ENCODE results near the gene FAM50B.

DNA sequence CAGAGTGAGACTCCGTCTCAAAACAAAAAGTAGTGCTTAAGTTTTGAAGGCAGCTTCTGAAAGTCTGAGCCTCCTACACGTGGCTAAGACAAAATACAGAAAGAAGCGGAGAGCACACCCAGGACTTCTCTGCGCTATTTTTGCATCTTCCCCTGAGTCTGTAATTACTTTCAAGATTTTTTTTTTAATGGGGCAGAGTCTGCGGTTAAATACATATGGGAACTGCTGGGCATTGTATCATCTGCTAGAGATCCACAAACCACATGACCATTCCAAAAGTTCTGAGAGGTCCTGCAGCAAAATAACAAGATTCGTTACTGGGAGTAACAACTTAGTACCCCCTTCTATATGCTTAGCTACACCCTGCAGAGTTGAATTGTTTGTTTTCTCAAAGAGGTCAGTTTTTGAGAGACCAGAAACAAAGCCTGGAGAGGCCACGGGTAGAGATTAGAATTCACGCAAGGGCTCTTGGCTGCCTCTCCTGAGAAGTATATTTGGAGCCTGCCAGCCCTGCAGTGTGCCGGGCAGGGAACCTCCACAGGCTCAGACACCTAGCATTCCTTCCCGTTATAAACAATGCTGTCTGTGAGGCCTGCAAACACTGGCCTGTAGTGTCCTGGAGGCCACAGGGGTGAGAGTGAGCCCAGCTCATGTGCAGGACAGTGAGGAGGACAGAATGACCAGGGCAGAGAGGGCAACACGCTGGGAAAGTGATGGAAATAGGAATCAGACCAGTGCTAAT is 48.2 kb upstream of the FAM50B start:
- TF ChIP-seq ZNF837 (tag by site-specific recombination; IDR thresholded peaks at IDR 0.05) (no peak), ZNF777 (tag by site-specific recombination; IDR thresholded peaks at IDR 0.05; ENCODE audit: borderline replicate concordance) (no peak), YY1 (tag by site-specific recombination; IDR thresholded peaks at IDR 0.05) (no peak), TCF7L2 (IDR thresholded peaks at IDR 0.05; ENCODE audit: borderline replicate concordance, low read depth, low read length) (no peak), MEIS1 (CRISPR knock-in tag; IDR thresholded peaks at IDR 0.05; ENCODE audit: borderline replicate concordance) (no peak), REPIN1 (tag by site-specific recombination; IDR thresholded peaks at IDR 0.05; ENCODE audit: low read depth) (no peak), ZNF747 (tag by site-specific recombination; IDR thresholded peaks at IDR 0.05) (no peak), ZNF302 (tag by site-specific recombination; IDR thresholded peaks at IDR 0.05; ENCODE audit: low read depth) (no peak)
- TF ChIP-seq, protein P1, sequence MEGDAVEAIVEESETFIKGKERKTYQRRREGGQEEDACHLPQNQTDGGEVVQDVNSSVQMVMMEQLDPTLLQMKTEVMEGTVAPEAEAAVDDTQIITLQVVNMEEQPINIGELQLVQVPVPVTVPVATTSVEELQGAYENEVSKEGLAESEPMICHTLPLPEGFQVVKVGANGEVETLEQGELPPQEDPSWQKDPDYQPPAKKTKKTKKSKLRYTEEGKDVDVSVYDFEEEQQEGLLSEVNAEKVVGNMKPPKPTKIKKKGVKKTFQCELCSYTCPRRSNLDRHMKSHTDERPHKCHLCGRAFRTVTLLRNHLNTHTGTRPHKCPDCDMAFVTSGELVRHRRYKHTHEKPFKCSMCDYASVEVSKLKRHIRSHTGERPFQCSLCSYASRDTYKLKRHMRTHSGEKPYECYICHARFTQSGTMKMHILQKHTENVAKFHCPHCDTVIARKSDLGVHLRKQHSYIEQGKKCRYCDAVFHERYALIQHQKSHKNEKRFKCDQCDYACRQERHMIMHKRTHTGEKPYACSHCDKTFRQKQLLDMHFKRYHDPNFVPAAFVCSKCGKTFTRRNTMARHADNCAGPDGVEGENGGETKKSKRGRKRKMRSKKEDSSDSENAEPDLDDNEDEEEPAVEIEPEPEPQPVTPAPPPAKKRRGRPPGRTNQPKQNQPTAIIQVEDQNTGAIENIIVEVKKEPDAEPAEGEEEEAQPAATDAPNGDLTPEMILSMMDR (tag by site-specific recombination; IDR thresholded peaks at IDR 0.05), result no peak
- TF ChIP-seq, protein P2, sequence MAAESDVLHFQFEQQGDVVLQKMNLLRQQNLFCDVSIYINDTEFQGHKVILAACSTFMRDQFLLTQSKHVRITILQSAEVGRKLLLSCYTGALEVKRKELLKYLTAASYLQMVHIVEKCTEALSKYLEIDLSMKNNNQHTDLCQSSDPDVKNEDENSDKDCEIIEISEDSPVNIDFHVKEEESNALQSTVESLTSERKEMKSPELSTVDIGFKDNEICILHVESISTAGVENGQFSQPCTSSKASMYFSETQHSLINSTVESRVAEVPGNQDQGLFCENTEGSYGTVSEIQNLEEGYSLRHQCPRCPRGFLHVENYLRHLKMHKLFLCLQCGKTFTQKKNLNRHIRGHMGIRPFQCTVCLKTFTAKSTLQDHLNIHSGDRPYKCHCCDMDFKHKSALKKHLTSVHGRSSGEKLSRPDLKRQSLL (tag by site-specific recombination; IDR thresholded peaks at IDR 0.05), result no peak
- TF ChIP-seq, protein P3, sequence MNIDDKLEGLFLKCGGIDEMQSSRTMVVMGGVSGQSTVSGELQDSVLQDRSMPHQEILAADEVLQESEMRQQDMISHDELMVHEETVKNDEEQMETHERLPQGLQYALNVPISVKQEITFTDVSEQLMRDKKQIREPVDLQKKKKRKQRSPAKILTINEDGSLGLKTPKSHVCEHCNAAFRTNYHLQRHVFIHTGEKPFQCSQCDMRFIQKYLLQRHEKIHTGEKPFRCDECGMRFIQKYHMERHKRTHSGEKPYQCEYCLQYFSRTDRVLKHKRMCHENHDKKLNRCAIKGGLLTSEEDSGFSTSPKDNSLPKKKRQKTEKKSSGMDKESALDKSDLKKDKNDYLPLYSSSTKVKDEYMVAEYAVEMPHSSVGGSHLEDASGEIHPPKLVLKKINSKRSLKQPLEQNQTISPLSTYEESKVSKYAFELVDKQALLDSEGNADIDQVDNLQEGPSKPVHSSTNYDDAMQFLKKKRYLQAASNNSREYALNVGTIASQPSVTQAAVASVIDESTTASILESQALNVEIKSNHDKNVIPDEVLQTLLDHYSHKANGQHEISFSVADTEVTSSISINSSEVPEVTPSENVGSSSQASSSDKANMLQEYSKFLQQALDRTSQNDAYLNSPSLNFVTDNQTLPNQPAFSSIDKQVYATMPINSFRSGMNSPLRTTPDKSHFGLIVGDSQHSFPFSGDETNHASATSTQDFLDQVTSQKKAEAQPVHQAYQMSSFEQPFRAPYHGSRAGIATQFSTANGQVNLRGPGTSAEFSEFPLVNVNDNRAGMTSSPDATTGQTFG (tag by site-specific recombination; IDR thresholded peaks at IDR 0.05; ENCODE audit: borderline replicate concordance), result no peak
